SK-N-SH (cell line): Measurements from ENCODE around the gene B2M. TPM values are rescaled to one million over a fixed set of nuclear protein-coding genes. Genes with fewer than 3 reads are reported as not detected.

Source experiments
- CTCF ChIA-PET: fragments of 300-600, 350-600 bp; formaldehyde crosslinking; extraction: SDS; loops from one replicate; lab custom pipeline; 2021; lab: Yijun Ruan, JAX
- POLR2A ChIA-PET: fragments of 350-600 bp; sonication (Branson Sonifier 250); formaldehyde crosslinking; extraction: SDS; loops from one replicate; lab custom pipeline; 2020; ENCODE audit warnings: antibody characterized with exemption, inconsistent platforms; lab: Yijun Ruan, JAX
- DNase-seq: peaks from one replicate; pipeline ENCODE4 v3.0.0; 2012
- H2AFZ ChIP-seq: fragments of 200-600 bp; sonication (generic); 2 replicates; pipeline ENCODE4 v1.8.1; 2016; ENCODE audit warnings: antibody characterized with exemption, mild to moderate bottlenecking, low read depth
- H3F3A ChIP-seq: fragments of 200-600 bp; sonication (generic); replicated peaks from 2 replicates; pipeline ENCODE3; 2016; ENCODE audit warnings: antibody characterized with exemption, mild to moderate bottlenecking; ENCODE audit not compliant: insufficient read depth
- H3K27ac ChIP-seq, 2 experiments: fragments of 200-500 bp in 1 of 2; fragments of 200-600 bp in 1 of 2; sonication (Bioruptor generic) in 1 of 2; sonication (generic), shearing (Covaris generic) in 1 of 2; 2 replicates each; pipeline versions ENCODE4 v1.5.1 to v1.6.1; 2014 to 2016; ENCODE audit warnings: low read depth in 2 of 2, inconsistent platforms in 1 of 2, low read length in 1 of 2, mild to moderate bottlenecking in 1 of 2, mixed read lengths in 1 of 2
- H3K27me3 ChIP-seq: fragments of 200-600 bp; sonication (generic), shearing (Covaris generic); 2 replicates; pipeline ENCODE4 v1.6.1; 2016; ENCODE audit warnings: mixed run types; ENCODE audit not compliant: insufficient read depth
- H3K36me3 ChIP-seq, 2 experiments: fragments of 200-500 bp in 1 of 2; fragments of 200-600 bp in 1 of 2; sonication (Bioruptor generic) in 1 of 2; sonication (generic) in 1 of 2; replicated peaks in 1 of 2; 2 replicates each; pipeline versions ENCODE3 to v1.5.1; 2014 to 2016; ENCODE audit warnings: low read length in 1 of 2, mild to moderate bottlenecking in 1 of 2; ENCODE audit not compliant: insufficient read depth in 2 of 2, control insufficient read depth in 1 of 2
- H3K4me1 ChIP-seq, 2 experiments: fragments of 200-500 bp in 1 of 2; fragments of 200-600 bp in 1 of 2; sonication (Bioruptor generic) in 1 of 2; sonication (generic), shearing (Covaris generic) in 1 of 2; 2 replicates each; pipeline versions ENCODE4 v1.5.1 to v1.6.1; 2014 to 2016; ENCODE audit warnings: low read depth in 1 of 2, low read length in 1 of 2, mixed run types in 1 of 2; ENCODE audit not compliant: insufficient read depth in 2 of 2, control insufficient read depth in 1 of 2
- H3K4me2 ChIP-seq: fragments of 200-600 bp; sonication (generic), shearing (Covaris generic); 2 replicates; pipeline ENCODE4 v1.6.1; 2017; ENCODE audit warnings: mixed run types
- H3K4me3 ChIP-seq, 2 experiments: fragments of 200-500 bp in 1 of 2; fragments of 200-600 bp in 1 of 2; sonication (Bioruptor generic) in 1 of 2; sonication (generic), shearing (Covaris generic) in 1 of 2; 2 replicates each; pipeline versions ENCODE4 v1.5.1 to v1.8.1; 2014 to 2016; ENCODE audit warnings: low read depth in 2 of 2, inconsistent platforms in 1 of 2, low read length in 1 of 2, mild to moderate bottlenecking in 1 of 2, mixed read lengths in 1 of 2, moderate library complexity in 1 of 2
- H3K79me2 ChIP-seq: fragments of 200-600 bp; sonication (generic); 2 replicates; pipeline ENCODE4 v1.8.1; 2017; ENCODE audit warnings: mild to moderate bottlenecking; ENCODE audit not compliant: insufficient read depth
- H3K9ac ChIP-seq: fragments of 200-600 bp; sonication (generic); 2 replicates; pipeline ENCODE4 v1.6.1; 2017; ENCODE audit warnings: mixed run types
- H3K9me2 ChIP-seq: fragments of 200-600 bp; sonication (generic); 2 replicates; pipeline ENCODE4 v1.6.1; 2017; ENCODE audit warnings: mixed run types
- H3K9me3 ChIP-seq: fragments of 200-600 bp; sonication (generic); 2 replicates; pipeline ENCODE4 v1.6.1; 2017; ENCODE audit warnings: mixed run types, mild to moderate bottlenecking, moderate library complexity
- H4K20me1 ChIP-seq: fragments of 200-600 bp; sonication (generic); 2 replicates; pipeline ENCODE4 v1.6.1; 2017; ENCODE audit warnings: mild to moderate bottlenecking, mixed run types; ENCODE audit not compliant: insufficient read depth
- CHD2 ChIP-seq: fragments of 150-350 bp; IDR thresholded peaks from 2 replicates; pipeline ENCODE4 v1.6.1; 2018; ENCODE audit warnings: low read length; ENCODE audit not compliant: partially characterized antibody
- ELF1 ChIP-seq: IDR thresholded peaks from 2 replicates; pipeline ENCODE4 v1.4.0; 2012
- EP300 ChIP-seq, 2 experiments: IDR thresholded peaks; 2 replicates each; pipeline versions ENCODE4 v1.4.0 to v1.6.1; 2012; ENCODE audit warnings: borderline replicate concordance in 1 of 2, low read depth in 1 of 2, low read length in 1 of 2
- FOXJ3 ChIP-seq: sonication (generic); formaldehyde crosslinking; IDR thresholded peaks from 2 replicates; pipeline ENCODE4 v1.5.1; 2020; ENCODE audit warnings: mild to moderate bottlenecking, missing genetic modification reagents
- FOXM1 ChIP-seq: IDR thresholded peaks from 2 replicates; pipeline ENCODE4 v1.4.0; 2012; ENCODE audit warnings: low read depth, mild to moderate bottlenecking
- GABPA ChIP-seq: IDR thresholded peaks from 2 replicates; pipeline ENCODE4 v1.4.0; 2012; ENCODE audit warnings: low read depth, mild to moderate bottlenecking
- JUND ChIP-seq: IDR thresholded peaks from 2 replicates; pipeline ENCODE4 v1.4.0; 2012
- MAX ChIP-seq: IDR thresholded peaks from 2 replicates; pipeline ENCODE4 v1.4.0; 2012; ENCODE audit warnings: low read depth
- MEF2A ChIP-seq: IDR thresholded peaks from 2 replicates; pipeline ENCODE4 v1.4.0; 2012; ENCODE audit warnings: low read depth, borderline replicate concordance
- NRF1 ChIP-seq: IDR thresholded peaks from 2 replicates; pipeline ENCODE4 v1.6.1; 2012; ENCODE audit warnings: low read depth, mild to moderate bottlenecking, low read length
- PBX3 ChIP-seq: IDR thresholded peaks from 2 replicates; pipeline ENCODE4; 2012
- POLR2AphosphoS5 ChIP-seq: IDR thresholded peaks from 2 replicates; pipeline ENCODE4 v1.6.1; 2012; ENCODE audit warnings: low read depth, low read length
- RCOR1 ChIP-seq: fragments of 150-350 bp; IDR thresholded peaks from 2 replicates; pipeline ENCODE4 v1.6.1; 2017; ENCODE audit warnings: antibody characterized with exemption, low read length
- RXRA ChIP-seq: IDR thresholded peaks from 2 replicates; pipeline ENCODE4 v1.4.0; 2012; ENCODE audit warnings: low read depth, mild to moderate bottlenecking, borderline replicate concordance
- SIN3A ChIP-seq: IDR thresholded peaks from 2 replicates; pipeline ENCODE4 v1.6.1; 2012; ENCODE audit warnings: low read depth, mild to moderate bottlenecking, low read length, moderate library complexity, borderline replicate concordance
- SMC3 ChIP-seq: IDR thresholded peaks from 2 replicates; pipeline ENCODE4 v1.6.1; 2012; ENCODE audit warnings: low read depth, low read length, improper control_type of control experiment
- TCF12 ChIP-seq: IDR thresholded peaks from 2 replicates; pipeline ENCODE4 v1.4.0; 2012
- TEAD4 ChIP-seq: IDR thresholded peaks from 2 replicates; pipeline ENCODE4 v1.4.0; 2012; ENCODE audit warnings: mild to moderate bottlenecking, borderline replicate concordance; ENCODE audit not compliant: insufficient read depth
- YY1 ChIP-seq: IDR thresholded peaks from 2 replicates; pipeline ENCODE4 v1.4.0; 2012; ENCODE audit warnings: low read depth, mild to moderate bottlenecking
- WGBS: methylation state at CpG from one replicate; pipeline ENCODE4 v1.1.6; 2017; ENCODE audit warnings: low lambda C conversion rate; 5-methylcytosine and 5-hydroxymethylcytosine counted together
- polyA plus RNA-seq, 3 experiments: library from polyadenylated mRNA; depleted of rRNA; stranded (reverse); fragments of >200 nt; gene quantifications; 2 replicates each; pipeline ENCODE4 v1.2.3, GENCODE V29; 2012
- TF ChIP-seq, protein P1 (sequence below): IDR thresholded peaks from 2 replicates; pipeline ENCODE4 v1.4.0; 2012; ENCODE audit warnings: low read depth, borderline replicate concordance
- TF ChIP-seq, protein P2 (sequence below): fragments of 150-350 bp; IDR thresholded peaks from 2 replicates; pipeline ENCODE4 v1.6.1; 2016; ENCODE audit warnings: mild to moderate bottlenecking, low read depth, low read length

Gene B2M
- polyA plus RNA-seq, 1 of the 3 experiments (the other 2 are of a cell fraction): 1,193 TPM

DNA sequence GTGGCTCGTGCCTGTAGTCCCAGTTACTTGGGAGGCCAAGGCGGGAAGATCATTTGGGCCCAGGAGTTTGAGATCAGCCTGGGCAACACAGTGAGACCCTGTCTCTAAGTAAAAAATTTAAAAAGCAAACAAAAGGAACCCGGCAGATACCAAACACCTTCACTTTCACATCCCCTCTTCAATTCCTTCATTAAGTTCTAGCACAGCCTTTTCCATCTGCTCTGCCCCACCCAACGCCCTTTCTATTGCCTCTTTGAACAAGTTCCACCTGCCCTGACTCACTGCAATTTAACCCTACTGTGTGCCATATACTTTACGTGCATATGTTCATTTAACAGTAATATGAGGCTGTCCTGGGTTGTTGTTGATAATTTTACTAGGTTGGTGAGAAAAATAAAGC, 35.4 kb upstream of the B2M start:
- WGBS: 44% methylated on average over 5 of the region's 5 CpGs
- Histone ChIP-seq H4K20me1 (no peaks in the 10 kb centered on the region), H3K36me3 (no peaks in the 10 kb centered on the region), H3K4me3 (no peak overlapping the region), H3F3A (no peaks in the 10 kb centered on the region), H3K9ac (no peak overlapping the region), H3K9me2 (no peaks in the 10 kb centered on the region), H3K27ac (no peak overlapping the region), H3K4me2 (no peak overlapping the region), H3K9me3 (no peaks in the 10 kb centered on the region), H2AFZ (no peak overlapping the region), H3K4me1 (no peaks in the 10 kb centered on the region), H3K27me3 (no peaks in the 10 kb centered on the region; the same call in 1 of the 2 replicates), H3K79me2 (no peaks in the 10 kb centered on the region)
- no peak for TF ChIP-seq TCF12
- TF ChIP-seq SIN3A: no peak
- ChIA-PET CTCF (no interaction called here), POLR2A (no interaction called here)
- DNase-seq: no peak

DNA sequence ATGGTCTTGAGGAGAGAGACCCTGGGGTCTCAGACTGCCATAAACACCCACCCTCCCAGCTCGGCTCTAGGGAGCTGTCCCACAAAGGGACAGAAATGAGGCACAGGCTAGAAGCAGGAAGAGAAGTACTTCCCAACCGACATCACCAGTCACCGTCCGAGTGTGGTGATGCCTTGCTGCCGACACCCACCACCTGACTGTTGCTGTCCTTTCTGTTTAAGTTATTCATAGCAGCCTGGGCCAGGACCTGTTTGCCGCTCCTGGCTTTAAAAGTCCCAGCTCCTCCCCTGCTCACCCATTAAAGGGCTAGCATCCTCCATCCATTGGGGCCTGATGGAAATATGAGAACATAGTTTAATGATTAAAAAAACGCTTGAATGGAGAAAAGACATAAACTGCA, 34.6 kb upstream of the B2M start:
- CTCF ChIA-PET: interaction anchor here (0.6 to 2.2 kb wide), 3 partner anchors 13 to 37 kb away, joined by 3 to 15 read pairs (median 3); partner anchors contain the start of gene SPG11
- Histone ChIP-seq H3K27ac (no peak overlapping the region), H2AFZ (no peak overlapping the region), H3F3A (no peaks in the 10 kb centered on the region), H3K9ac (no peak overlapping the region), H3K4me1 (no peaks in the 10 kb centered on the region), H3K9me2 (no peaks in the 10 kb centered on the region), H3K79me2 (no peaks in the 10 kb centered on the region), H3K36me3 (no peaks in the 10 kb centered on the region), H3K9me3 (no peaks in the 10 kb centered on the region), H3K27me3 (peaks cover 3% of the 10 kb centered on the region; the same call in 1 of the 2 replicates), H3K4me2 (no peak overlapping the region), H4K20me1 (no peaks in the 10 kb centered on the region), H3K4me3 (no peak overlapping the region)
- POLR2A ChIA-PET: interaction anchor here (1.8 kb wide), 1 partner anchor 13 kb away, joined by 5 read pairs; the partner anchor contains the start of gene SPG11
- 50% methylated on average over 4 of the region's 7 CpGs for WGBS
- DNase-seq: no peak
- TF ChIP-seq ELF1 (no peak), JUND (no peak), NRF1 (no peak), GABPA (no peak), PBX3 (no peak)
- TF ChIP-seq, protein P1, sequence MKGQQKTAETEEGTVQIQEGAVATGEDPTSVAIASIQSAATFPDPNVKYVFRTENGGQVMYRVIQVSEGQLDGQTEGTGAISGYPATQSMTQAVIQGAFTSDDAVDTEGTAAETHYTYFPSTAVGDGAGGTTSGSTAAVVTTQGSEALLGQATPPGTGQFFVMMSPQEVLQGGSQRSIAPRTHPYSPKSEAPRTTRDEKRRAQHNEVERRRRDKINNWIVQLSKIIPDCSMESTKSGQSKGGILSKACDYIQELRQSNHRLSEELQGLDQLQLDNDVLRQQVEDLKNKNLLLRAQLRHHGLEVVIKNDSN: no peak

DNA sequence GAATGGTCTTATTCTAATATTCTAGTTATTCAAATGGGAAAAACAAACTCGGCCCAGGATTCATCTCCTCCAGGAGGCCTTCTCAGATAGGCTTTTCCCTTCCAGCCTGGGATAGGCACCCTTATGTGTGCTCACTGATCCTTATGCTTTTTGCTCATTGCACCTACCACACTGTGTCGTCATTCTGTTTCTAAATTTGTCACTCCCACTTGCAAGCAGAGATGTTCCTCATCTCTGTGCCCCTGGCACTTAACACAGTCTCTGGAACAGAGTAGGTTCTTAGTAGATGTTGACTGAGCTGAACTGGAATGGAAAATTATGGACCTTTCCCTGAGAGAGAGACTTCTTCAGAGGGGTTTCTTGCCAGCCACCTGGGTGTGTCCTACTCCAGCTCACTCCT, 29.1 kb upstream of the B2M start:
- no peak overlapping the region for H3K4me3 ChIP-seq
- no peak for DNase-seq
- no peaks in the 10 kb centered on the region for H3K79me2 ChIP-seq
- H3K27me3 ChIP-seq: peaks cover 3% of the 10 kb centered on the region; the same call in 1 of the 2 replicates
- CTCF ChIA-PET: interaction anchor here (1.5 to 2.3 kb wide), 3 partner anchors 14 to 29 kb away, joined by 3 to 10 read pairs (median 3); partner anchors contain the start of genes B2M, PATL2 and SPG11
- WGBS: 40% methylated on average over 2 of the region's 2 CpGs
- H3K9me3 ChIP-seq: no peaks in the 10 kb centered on the region
- H3K27ac ChIP-seq: no peak overlapping the region
- POLR2A ChIA-PET: no interaction called here
- H3K9me2 ChIP-seq: no peaks in the 10 kb centered on the region
- H3F3A ChIP-seq: no peaks in the 10 kb centered on the region
- H2AFZ ChIP-seq: no peak overlapping the region
- H3K36me3 ChIP-seq: no peaks in the 10 kb centered on the region
- no peaks in the 10 kb centered on the region for H3K4me1 ChIP-seq
- no peaks in the 10 kb centered on the region for H4K20me1 ChIP-seq
- no peak overlapping the region for H3K9ac ChIP-seq
- H3K4me2 ChIP-seq: no peak overlapping the region
- TF ChIP-seq FOXJ3 (CRISPR knock-in tag) (no peak), EP300 (IDR thresholded peaks at IDR 0.05; ENCODE audit: borderline replicate concordance in 1 of 2, low read depth in 1 of 2, low read length in 1 of 2) (no peak), YY1 (no peak), SMC3 (no peak), POLR2AphosphoS5 (no peak), ELF1 (no peak), PBX3 (no peak), TEAD4 (no peak), MEF2A (no peak), FOXM1 (no peak), RCOR1 (no peak), CHD2 (no peak), NRF1 (no peak), MAX (no peak), RXRA (no peak)
- TF ChIP-seq, protein P2, sequence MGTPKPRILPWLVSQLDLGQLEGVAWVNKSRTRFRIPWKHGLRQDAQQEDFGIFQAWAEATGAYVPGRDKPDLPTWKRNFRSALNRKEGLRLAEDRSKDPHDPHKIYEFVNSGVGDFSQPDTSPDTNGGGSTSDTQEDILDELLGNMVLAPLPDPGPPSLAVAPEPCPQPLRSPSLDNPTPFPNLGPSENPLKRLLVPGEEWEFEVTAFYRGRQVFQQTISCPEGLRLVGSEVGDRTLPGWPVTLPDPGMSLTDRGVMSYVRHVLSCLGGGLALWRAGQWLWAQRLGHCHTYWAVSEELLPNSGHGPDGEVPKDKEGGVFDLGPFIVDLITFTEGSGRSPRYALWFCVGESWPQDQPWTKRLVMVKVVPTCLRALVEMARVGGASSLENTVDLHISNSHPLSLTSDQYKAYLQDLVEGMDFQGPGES: no peak
